ENCODE measurements around the gene LRRC10B. TPM values are rescaled to one million over a fixed set of nuclear protein-coding genes. Genes with fewer than 3 reads are reported as not detected.
A peak's percentile ranks its signal among the peaks of the same experiment; 100 is the strongest.

LRRC10B gene
- total RNA-seq, 2 donors from 2014 or later: 0.37 to 1.1 TPM

DNA sequence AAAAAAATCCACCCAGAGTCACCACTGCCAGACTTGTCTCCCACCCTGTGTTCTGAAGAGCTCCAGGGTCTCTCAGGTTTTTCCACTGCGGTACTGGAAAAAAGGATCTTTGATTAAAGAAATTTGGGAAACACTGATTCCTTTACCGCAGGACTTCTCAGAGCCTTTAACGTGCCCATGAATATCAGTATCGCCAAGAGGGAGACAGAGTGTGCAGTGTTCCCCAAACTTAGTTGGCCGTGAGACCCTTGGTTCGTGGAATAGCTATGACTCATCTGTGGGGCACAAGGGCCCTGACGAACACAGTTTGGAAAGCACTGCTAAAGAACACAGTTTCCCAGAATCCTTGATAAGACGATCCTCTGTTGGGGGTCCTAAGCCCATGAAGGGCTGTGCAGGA is 40.6 kb downstream of the LRRC10B start:
- Histone ChIP-seq H3K9me3 (no peaks in the 10 kb centered on the region), H3K27ac (peak overlapping the region; percentile 89 to 96), H3K4me3 (no peak overlapping the region), H3K27me3 (no peaks in the 10 kb centered on the region), H3K36me3 (peaks cover 4% of the 10 kb centered on the region), H3K4me1 (peaks cover 0 to 58% of the 10 kb centered on the region in 2 donors)
- TF ChIP-seq, protein P1, sequence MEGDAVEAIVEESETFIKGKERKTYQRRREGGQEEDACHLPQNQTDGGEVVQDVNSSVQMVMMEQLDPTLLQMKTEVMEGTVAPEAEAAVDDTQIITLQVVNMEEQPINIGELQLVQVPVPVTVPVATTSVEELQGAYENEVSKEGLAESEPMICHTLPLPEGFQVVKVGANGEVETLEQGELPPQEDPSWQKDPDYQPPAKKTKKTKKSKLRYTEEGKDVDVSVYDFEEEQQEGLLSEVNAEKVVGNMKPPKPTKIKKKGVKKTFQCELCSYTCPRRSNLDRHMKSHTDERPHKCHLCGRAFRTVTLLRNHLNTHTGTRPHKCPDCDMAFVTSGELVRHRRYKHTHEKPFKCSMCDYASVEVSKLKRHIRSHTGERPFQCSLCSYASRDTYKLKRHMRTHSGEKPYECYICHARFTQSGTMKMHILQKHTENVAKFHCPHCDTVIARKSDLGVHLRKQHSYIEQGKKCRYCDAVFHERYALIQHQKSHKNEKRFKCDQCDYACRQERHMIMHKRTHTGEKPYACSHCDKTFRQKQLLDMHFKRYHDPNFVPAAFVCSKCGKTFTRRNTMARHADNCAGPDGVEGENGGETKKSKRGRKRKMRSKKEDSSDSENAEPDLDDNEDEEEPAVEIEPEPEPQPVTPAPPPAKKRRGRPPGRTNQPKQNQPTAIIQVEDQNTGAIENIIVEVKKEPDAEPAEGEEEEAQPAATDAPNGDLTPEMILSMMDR (IDR thresholded peaks at IDR 0.05): no peak
- DNase-seq (ENCODE audit: low spot score): no peak

DNA sequence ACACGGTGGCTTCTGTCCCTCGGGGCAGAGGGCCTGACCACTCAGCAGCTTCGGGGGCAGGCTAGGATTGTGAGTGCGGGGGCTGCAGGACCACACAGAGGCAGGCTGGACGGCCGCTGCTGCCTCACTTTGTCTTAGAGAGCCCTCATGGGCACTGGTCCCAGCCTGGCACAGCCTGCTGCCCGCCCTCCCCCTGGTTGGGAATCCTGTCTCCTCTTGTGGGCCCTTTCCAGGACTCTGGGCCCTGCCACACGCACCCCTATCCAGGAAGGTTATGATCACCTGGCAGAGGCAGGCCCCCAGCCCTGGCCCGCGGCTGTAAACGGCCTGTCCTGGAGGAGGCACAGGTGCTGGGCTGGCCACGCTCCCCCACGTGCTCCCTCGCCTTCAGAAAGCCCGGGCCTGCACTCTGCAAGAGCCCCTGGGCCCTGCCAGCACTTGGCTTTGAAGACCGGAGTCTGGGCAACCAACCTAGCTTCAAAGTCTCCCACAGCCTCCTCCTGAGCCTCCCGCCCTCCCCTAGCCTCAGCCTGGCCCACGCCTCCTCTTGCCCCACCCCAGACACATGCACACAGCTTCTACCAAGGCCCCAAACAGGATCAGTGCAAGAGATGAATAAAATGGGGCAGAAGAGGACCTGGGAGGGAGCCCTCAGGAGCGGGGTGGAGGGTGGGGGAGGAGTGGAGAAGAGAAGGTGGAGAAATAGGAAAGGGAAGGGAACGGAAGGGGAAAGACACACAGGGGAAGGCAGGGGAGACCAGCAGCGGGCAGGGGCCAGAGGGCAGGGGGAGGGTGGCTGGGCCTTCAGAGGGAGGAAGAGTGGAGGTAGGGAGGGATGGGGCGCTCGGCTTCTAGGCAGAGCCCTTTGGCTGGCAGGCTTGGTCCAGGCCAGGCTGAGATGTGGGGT is 41.4 kb downstream of the LRRC10B start:
- Histone ChIP-seq H3K27me3 (no peaks in the 10 kb centered on the region), H3K4me3 (no peak overlapping the region), H3K27ac (peak overlapping the region; percentile 89 to 96), H3K9me3 (no peaks in the 10 kb centered on the region), H3K36me3 (peaks cover 4% of the 10 kb centered on the region), H3K4me1 (peaks cover 0 to 65% of the 10 kb centered on the region in 2 donors)
- DNase-seq (ENCODE audit: low spot score): no peak
- TF ChIP-seq, protein P1 (IDR thresholded peaks at IDR 0.05): no peak

DNA sequence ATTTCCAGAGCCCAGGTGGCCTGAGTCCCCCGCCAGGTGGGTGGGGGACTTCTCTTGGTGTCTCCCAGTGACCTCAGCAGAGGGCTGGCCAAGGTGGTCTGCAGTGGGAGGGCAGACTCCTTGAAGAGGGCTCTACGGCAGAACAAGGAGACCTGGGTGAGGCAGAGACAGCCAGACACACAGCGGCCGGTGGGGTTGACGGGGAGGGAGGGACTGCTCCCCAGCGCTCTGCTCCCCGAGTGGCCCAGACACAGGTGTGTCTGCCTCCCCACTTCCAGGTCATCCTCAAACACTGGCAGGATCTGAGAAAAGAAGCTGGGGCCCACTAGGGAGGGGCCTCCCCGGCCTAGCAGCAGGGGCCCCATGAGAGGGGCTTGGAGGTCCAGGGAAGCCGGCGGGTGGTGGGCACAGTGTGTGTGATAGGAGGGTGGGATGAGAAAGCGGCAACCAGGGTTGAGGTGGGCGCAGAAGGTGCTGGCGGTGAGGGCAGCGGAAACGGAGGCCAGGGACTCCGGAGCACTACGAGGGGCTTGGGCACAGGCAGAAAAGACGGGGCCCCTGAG is 42.2 kb downstream of the LRRC10B start:
- TF ChIP-seq, protein P1 (IDR thresholded peaks at IDR 0.05): no peak
- Histone ChIP-seq H3K4me3 (no peak overlapping the region), H3K9me3 (no peaks in the 10 kb centered on the region), H3K27ac (peak overlapping the region; percentile 89 to 96), H3K36me3 (peaks cover 4% of the 10 kb centered on the region), H3K27me3 (no peaks in the 10 kb centered on the region), H3K4me1 (peaks cover 0 to 73% of the 10 kb centered on the region in 2 donors)
- DNase-seq (ENCODE audit: low spot score): no peak

DNA sequence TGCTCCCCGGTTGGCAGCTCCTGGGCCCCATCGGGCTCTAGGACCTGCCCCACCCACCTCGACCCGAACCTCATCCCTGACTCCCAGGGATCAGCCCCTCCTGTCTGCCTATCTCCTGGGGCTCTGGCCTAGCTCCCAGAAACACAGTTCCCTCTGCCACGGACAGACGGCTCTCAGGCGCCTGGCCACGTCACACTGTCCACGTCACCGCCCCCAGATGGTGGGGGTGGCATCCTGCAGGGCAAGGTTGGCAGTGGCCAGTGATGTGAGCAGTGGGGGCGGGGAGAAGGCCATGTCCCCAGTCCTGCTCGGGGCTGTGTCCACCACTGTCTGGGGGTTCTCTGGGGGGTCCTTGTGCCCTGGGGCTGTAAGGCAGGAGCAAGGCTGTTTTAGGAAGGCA is 43.1 kb downstream of the LRRC10B start:
- TF ChIP-seq, protein P1 (IDR thresholded peaks at IDR 0.05): no peak
- Histone ChIP-seq H3K36me3 (no peaks in the 10 kb centered on the region), H3K27me3 (no peaks in the 10 kb centered on the region), H3K27ac (peak overlapping the region; percentile 89 to 96), H3K4me3 (peak overlapping the region in 1 of 2 donors; percentile 19), H3K4me1 (peaks cover 0 to 76% of the 10 kb centered on the region in 2 donors), H3K9me3 (no peaks in the 10 kb centered on the region)
- peak; percentile 73 for DNase-seq (ENCODE audit: low spot score)

DNA sequence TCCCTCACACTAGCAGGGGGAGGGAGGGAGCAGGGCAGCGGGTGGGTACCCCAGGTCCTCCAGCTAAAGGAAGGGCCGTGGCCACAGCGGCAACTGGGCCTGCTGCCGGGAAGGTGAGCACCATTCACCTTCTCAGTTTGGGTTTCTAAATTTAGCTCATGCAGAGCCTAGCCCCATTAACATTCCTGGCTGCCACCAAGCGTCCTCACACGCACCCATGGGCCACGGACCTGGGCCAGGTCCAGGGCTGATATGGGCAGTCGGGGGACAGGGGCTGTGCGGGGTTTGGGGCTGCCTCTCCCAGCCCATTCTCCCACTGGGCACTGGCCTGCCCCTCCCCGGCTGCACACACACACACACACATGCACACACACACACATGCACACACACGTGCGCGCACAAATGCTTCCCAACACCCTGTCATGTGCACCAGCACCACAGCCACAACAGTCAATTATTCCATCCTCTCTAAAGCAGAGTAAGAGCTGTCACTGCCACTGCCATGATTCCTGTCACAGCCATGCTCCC is 43.6 kb downstream of the LRRC10B start:
- Histone ChIP-seq H3K27ac (peak overlapping the region; percentile 89 to 96), H3K36me3 (no peaks in the 10 kb centered on the region), H3K4me1 (peaks cover 0 to 76% of the 10 kb centered on the region in 2 donors), H3K4me3 (peak overlapping the region in 1 of 2 donors; percentile 19), H3K27me3 (no peaks in the 10 kb centered on the region), H3K9me3 (no peaks in the 10 kb centered on the region)
- TF ChIP-seq, protein P1 (IDR thresholded peaks at IDR 0.05): no peak
- no peak for DNase-seq (ENCODE audit: low spot score)
